HG02852 (cell line): Measurements from ENCODE around the gene MYO3B.
"Not testable (repeated sequence)": the region's sequence is repeated elsewhere in the genome, so short reads cannot be mapped to it uniquely, and the experiment has no call there.

Experiments
- ATAC-seq: cut with Tn5 transposase; IDR thresholded peaks from one replicate; pipeline ENCODE4 v1.9.1; 2021; ENCODE audit warnings: mild to moderate bottlenecking, moderate library complexity; ENCODE audit not compliant: unreplicated experiment

MYO3B gene

DNA sequence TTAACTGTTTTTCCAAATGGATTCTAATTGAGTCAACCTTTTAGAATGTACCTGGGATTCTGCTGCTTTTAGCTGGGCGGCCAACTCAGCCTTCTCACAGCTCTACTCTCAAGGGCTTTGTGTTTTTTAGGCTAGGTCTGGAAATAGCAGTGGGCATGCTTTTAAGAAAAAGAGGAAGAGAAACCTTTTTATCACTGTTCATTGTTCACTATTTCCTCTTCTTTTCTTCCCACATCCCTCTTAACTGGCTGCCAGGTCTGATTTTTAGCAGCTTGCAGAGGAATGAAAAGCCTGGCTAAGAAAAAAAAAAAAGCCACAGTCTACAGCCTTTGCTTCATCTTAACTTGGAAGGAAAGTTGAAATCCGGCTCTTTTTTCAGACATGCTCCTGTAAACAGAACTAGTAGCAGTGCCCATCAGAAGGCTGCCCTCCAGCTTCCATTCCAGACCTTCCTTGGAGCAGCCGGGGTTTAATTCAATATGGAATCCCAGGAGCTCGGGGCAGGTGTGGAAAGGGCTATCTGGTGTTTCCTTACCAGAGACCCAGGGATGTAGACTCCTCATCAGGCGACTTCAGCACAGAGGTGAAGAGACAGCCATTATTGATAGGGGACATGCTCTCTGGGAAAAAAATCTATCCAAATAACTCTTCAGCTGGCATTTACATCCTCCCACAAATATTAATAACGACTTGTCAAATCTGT lies 230.7 kb downstream of the MYO3B start:
- ATAC-seq, result peak; percentile 80

DNA sequence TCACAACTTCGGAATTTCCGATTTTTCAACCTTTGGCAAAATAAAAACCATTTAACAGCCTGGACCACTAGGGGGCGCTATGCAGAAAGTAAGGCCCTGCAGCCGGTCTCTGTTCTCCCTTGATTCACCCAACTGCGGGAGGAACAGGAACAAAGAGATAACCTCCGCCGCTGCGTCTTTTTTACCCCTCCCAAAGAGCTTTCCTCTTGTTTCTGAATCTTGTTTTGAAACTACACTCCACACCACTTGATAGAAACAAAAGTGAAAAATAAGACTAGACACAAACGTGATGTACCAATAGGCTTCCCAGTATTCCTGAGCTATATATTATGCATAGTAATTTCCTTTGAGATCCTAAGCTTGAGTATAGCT lies 231.2 kb downstream of the MYO3B start:
- ATAC-seq, result no peak

DNA sequence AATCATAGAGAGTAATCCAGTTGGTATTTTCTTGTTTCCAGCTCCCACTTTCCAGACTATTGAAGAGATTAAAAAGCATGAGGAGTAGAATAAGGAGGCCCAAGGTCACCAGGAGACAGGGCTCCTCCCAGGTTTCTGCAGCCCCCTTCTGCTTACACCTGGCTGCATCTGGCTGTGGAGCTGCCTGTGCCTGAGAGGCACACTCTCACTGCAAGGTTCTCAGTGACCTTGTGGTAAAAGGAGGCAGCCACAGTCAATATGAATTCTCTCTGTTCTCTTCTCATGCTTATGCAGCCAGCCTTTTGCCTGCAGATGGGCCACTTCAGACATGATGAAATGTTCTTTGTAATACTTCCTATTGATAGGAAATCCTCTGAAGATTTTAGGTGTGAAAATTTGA lies 233.7 kb downstream of the MYO3B start:
- ATAC-seq, result no peak

DNA sequence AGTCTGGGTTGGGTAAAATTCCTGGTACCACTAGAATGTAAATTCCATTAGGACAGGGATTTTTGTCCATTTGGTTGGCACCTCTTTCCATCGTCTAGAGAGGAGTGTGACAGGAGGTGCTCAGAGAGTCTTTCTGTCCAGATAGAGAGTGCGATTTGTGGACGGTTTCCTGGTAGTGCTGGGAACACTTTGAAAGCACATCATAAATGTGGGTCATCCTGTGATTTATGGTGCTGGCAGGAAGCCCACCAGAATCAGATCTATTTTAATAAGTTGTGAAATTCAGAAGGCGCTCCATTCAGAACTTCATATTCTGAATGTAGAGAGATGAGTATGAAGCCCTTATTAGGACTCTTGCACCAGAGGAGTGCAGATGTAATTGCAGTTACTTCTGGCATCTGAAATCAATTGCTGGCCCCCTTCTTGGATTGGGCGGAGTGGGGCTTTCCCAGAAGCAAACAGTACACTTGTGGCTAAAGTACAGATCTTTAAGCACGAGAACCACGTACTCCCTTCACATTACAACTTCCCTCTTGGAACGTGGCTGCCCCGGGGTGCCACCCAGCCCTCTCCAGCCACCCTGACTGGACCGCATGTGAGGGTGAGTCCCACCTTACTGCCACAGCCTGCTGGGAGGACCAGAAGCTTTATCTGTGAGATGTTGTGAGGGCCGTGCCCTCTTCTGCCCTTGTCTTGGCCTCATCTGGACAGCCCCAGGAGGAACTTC lies 243.2 kb downstream of the MYO3B start:
- ATAC-seq, result no peak

DNA sequence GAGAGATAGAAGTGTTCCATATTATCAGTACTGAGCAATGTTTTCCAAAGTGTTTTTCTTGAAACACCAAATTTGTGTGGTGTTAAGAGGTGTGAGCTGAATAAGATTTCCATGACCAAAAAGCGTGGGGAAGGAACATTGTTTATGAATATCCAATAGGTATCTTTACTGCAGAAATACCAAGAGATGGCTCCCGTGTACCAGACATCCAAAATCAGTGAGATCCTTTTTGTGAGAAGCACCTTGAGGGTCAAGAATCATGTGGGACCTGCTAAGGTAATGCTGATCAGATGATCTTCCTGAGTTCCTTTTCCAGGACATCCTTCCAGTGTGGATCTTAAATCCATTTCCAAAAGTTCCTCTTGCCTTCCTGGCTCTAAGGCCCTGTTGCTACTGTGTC lies 246.0 kb downstream of the MYO3B start:
- ATAC-seq, result no peak

DNA sequence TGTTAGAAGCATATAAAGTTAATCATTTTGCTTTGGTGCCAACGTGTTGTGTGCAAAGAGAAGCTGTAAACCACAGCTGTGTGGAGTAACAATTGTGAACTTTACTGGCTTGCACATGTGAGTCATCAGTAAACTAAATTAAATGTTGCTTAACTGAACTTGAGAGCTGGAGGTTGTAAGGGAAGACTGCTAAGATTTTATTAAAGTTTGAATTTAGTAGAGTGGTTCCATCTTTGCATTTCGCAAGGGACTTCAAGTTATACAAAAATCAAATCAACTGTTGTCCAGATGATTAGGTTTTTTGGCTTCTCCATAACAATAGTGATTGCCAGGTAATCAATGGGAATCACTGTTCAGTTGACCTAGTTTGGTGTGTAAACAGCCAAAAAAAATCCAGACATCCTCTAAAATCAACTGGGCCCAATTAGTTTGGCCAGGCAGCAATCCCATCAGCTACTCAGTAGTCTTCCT lies 247.4 kb downstream of the MYO3B start:
- no peak for ATAC-seq

DNA sequence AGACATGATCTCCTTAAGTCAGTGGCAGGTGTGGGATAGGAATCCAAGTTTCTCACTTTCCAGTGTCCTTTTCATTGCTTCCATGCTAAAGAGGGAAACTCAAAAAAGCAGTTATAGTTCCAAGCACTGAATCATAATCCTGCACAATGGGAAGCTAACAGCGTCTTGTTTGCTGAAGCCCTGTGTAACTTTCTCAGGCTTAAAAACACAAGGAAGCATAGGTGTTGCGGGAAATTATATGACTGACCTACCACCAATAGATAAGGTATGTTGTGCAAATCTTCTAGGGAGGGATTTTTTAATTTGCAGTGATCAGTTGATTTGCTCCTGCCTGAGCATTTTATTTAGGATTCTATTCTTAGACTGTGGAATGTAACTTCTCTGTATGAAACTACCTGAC lies 250.9 kb downstream of the MYO3B start:
- ATAC-seq, result no peak

DNA sequence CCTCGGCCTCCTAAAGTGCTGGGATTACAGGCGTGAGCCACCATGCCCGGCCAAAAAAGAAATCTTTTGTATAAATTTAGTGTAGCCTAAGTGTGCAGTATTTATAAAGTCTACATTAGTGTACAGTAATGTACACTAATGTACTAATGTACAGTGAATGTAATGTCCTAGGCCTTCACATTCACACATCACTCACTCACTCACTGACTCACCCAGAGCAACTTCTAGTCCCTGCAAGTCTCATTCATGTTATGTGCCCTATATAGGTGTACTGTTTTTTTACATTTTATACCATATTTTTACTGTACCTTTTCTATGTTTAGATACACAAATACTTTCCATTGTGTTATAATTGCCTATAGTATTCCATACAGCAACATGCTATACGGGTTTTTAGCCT lies 254.9 kb downstream of the MYO3B start:
- ATAC-seq, result no peak

DNA sequence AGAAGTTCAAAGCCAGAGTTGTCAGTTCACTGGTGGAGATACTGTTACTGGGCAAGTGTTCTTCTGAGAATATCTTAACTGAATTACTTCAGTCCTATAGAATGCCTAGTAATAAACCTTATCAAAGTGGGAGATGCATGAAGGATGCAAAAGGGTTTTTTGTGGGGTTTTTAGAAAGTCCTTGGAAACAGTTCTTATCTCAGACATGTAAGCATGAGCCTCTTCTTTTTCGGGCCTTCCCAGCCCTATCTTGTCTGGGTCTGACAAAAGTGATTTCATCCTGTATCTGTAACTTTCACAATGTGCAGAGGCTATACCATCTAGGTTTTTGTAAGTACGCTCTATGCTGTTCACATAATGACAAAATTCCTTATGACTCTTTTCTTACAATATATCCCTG lies 255.5 kb downstream of the MYO3B start:
- ATAC-seq, result no peak

DNA sequence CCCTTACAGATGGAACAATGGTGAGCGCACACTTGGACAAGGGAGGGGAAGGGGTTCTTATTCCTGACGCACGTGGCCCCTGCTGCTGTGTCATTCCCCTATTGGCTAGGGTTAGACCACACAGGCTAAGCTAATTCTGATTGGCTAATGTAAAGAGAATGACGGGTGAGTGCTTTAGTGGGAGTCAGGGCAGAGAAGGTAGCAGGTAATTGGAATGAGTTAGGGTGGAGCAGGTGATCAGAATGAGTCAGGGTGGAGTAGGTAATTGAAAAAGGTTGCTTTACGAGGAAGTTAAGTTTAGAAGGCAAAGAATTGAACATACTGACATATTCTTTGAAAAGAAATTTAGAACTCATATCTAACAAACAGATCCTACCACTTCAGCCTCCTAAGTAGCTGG lies 256.4 kb downstream of the MYO3B start:
- not testable (repeated sequence) for ATAC-seq

DNA sequence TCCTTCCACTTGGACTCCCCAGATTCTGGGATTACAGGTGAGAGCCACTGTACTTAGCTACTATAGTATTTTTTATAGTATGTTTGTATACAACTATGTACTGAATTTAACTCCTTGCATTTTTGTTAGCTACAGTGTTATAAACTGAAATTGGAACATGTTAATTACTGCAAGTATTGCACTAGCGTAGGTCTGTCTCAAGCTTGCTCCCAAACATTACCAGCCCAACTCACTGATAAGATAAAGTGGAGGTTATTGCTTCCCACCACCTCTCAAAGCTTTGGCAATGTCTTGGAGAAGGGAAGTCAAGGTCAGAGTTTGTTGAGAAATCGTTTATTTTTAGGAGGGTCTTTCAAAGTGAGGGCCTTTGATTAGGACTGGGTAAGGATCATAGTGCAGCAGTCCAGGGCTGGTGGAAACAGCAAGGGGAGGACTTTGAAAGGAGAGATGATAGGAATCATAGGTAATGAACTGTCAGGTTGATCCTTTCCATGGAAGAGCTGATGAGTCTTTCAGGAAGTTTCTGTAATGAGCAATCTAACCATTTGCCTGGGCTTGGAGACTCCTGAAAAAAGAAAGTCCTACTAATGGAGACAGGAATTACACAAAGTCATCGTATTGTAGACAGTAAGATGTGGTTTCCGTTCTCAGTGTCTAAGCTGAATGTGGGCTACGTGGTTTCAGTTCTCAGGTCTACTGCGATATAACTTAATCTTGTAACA lies 257.1 kb downstream of the MYO3B start:
- ATAC-seq, result peak; percentile 47

DNA sequence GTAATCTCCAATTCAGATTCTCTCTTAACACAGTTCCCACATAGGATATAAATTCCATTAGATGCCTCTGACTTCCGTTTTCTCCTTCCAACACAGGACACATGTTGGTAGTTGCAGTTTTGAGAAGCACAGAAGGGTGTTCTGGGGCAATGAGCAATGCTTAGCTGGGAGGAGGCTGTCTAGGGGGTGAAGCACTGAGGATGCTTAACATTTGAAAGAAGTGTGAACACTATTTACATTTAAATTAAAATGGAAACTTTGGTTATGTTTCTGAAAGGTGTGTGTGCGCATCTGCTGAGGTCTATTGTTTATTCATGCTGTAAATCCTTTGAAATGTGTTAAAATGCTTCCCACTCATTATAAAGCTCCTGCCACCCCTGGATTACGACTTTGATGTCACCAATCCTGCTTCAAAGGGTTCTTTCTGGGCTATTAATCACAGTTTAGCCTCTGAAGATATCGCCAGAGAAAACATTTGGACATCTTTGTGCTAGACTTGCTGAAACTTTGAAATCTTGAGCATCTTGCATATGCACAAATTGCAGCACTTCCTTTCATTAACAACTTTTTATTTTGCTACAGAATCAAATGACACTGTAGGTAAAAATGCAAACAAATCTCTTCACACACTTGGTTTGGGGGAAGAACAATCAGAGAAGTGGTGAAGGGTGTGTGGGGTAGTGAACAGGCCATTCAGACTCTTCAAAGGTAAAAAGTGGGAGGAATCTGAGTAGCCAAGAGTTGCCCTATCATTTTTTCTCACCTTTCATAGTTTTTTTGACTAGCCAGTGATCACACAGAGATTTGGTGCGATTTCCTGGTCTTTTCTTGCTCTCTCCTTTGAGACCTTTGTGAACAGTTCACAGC lies 258.4 kb downstream of the MYO3B start:
- no peak for ATAC-seq

DNA sequence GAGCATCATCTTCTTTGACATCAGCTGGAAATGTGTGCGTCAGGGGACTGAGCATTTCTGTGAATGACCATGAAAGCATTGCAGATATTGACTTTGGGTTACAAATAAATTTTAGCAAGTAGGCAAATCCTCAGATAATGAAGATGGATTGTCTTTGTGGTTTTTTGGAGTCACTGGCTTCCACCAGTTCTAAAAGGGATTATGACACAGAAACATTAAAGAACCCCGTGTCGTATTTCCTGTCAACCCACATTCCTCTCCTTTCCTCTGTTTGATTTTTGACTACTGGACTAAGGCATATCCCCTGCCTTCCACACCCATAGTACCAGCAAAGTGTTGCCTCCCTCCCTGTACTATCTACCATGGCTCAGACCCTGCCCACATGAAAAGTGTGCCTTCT lies 268.1 kb downstream of the MYO3B start:
- no peak for ATAC-seq

DNA sequence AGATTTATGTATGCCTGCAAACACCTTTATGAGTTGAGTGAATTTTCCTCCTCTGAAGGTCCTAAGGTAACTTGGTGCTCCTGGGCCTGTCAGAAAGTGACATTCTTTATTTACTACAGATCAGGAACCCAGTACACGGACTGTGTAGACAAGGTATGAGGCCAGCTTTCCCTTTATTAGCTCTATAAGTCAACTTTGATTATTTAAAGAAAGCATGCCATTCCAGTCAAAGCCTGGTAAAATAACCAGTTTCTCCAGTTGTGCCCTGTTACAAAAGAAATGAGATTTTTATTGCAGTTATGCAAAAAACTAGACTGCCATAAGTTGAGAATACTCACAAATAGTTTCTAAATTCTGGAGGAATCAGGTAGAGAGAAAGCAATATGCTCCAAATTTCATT lies 271.1 kb downstream of the MYO3B start:
- no peak for ATAC-seq

DNA sequence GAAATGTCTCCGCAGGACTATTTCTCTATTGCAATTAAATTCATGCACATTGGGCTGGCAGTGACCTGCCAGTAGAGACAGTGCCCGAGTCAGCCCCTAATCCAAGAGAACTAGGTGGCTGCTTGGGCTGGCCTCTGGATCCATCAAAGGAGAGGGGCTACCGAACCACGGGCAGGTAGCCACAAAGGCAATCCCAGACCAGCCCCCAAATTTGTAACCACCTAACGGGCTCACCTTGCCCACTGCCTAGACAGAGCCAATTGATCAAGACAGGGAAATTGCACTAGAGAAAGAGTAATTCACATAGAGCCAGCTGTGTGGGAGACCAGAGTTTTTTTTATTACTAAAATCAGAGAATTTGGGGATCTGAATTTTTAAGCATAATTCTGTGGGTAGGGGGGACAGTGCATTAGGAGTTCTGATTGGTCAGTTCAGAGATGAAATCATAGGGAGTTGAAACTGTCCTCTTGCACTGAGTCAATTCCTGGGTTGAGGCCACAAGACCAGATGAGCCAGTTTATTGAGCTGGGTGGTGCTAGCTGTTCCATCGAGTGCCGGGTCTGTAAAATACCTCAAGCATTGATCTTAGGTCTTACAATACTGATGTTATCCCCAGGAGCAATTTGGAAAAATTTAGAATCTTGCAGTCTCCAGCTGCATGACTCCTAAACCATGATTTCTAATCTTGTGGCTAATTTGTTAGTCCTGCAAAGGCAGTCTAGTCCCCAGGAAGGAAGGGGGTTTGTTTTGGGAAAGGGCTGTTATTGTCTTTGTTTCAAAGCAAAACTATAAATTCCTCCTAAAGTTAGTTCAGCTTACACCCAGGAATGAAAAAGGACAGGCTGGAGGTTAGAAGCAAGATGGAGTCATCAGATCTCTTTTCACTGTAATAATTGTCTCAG lies 276.8 kb downstream of the MYO3B start:
- ATAC-seq, result no peak

DNA sequence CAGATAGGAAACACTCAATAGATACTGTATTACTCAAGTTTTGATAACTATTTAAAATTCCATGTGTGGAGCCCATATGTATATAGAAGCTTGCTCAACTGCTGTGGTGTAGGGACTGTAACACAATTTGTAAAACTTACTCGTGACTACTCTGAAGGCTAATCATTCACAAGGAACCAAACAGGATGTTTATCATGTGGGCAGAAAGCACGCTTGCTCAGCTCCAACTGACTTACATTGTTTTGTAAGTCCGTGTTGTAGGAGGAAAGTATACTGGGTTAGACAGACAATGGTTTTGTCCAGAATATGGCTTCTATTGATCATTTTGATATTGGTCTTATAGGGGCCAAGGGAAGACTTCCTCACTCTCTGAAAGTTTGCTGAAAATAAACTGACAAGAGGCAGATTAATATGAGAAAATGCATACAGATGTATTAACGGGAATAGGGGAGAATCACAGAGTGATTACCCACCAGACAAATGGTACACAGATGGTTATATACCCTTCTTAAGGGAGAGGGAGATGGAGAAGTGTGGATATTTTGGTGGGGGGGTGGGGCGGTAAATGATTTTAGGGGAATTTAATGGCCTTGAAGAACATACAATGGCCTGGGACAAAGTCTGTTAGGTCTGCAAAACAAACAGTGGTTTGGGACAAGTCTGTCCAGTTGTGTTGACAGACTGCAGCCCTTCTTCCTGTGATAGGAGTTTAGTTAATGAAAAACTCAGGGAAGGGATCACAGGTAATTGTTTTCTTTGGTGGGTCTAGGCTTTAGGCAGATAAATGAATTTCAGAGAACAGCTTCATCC lies 277.9 kb downstream of the MYO3B start:
- no peak for ATAC-seq

DNA sequence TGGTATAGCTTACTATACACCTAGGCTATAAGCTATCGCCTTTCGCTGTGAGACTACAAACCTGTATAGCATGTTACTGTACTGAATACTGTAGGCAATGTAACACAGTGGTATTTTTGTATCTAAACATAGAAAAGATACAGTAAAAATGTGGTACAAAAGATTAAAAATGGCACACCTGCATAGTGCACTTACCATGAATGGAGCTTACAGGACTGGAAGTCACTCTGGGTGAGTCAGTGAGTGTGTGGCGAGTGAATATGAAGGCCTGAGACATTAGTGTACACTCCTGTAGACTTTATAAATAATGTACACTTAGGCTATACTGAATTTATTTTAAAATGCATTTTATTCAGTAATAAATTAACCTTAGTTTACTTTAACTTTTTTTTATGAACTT lies 279.0 kb downstream of the MYO3B start:
- no peak for ATAC-seq

DNA sequence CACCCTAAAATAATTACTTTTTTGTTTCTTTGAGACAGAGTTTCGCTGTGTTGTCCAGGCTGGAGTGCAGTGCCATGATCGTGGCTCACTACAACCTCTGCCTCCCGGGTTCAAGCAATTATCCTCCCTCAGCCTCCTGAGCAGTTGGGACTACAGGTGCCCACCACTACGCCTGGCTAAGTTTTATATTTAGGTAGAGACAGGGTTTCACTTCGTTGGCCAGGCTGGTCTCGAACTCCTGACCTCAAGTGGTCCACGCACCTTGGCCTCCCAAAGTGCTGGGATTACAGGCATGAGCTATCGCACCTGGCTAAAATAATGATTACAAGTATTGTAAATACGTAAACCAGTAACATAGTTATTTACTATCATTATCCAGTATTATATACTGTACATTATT lies 279.8 kb downstream of the MYO3B start:
- ATAC-seq, result no peak

DNA sequence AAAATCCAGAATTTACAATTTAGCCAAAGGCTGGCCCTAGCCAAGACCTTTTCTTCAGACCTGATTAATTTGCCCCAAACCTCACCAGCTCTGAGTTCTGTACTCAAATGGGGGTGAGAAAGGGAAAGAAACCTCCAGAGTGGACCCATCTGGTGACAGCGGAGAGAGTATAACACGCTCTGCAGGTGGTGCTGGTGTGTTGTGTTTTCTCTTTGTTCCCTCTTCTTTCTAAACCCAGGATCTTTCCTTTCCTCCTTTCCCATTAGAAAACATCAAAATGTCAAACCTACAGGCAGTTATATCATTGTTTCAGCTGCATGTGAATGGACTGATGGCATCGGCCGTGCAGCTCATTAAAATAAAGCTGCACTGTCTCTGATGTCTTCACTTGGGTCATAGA lies 283.9 kb downstream of the MYO3B start:
- no peak for ATAC-seq
